Measurements from ENCODE around the gene LZTS3. TPM values are rescaled to one million over a fixed set of nuclear protein-coding genes. Genes with fewer than 3 reads are reported as not detected.
"Not testable (repeated sequence)": the region's sequence is repeated elsewhere in the genome, so short reads cannot be mapped to it uniquely, and the experiment has no call there.

LZTS3 gene
- polyA plus RNA-seq, 10 donors, result 2.6 to 4.3 (median 3.3) TPM

DNA sequence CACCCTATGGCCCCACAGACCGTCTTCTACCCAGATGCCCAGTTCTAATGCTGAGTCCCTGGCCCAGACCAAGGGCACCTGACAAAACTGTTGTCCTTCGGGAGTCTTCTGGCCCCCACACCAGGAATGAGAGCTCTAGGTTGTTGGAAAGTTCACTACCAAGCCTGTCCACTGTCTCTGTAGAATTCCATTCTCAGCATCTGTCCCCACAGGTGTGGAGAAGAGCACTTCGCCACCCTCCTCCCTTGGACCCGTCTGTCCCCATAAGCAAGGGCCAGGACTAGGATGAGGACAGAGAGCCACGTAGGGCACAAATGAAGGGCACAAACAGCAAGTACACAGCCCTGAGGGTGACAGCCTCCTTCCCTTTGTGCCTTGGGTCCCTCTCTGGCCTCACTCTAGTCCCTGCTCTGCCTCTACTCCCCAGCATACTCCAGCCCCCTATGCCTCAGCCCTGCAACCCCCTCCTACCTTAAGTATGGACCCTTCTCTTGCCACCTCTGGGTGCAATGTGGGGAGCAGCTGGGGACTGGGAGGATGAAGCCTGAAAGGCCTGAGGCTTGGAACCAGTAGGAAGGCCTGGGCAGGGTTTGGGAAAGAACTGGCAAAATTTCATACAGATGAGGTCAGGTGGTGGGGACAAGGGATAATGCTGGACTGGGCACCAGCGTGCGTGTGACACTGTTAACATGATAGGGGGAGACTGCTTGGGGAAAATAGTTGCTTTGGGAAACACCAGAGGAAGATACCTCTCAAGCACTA lies 4.3 kb downstream of the LZTS3 start:
- DNase-seq, result no peak

- no peak for DNase-seq
These were observed 5.1 kb downstream of the LZTS3 start for GRCh38 chr20:3168079-3168828.

GRCh38 chr20:3167738-3168078 lies 5.6 kb downstream of the LZTS3 start:
- DNase-seq, result no peak

DNA sequence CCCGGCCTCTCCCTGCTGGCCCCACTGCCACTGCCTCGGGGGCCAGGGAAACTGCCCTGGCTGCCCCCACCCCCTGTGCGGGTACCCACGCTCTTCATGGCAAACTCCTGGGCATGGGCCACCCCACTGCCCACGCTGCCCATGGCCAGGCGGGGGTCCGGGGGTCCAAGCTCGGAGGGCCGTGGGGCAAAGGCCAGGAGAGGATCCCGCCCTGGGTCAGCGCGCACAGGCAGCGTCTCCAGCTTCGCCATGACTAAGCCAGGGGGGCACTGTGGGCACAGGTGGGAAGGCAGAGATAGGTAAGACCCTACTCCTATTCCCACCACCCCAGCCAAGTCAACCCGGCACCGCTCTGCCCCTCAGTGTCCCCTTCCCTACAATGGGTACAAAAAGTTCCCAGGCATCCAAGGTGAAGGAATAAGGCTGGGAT lies 6.4 kb downstream of the LZTS3 start:
- DNase-seq, result no peak

DNA sequence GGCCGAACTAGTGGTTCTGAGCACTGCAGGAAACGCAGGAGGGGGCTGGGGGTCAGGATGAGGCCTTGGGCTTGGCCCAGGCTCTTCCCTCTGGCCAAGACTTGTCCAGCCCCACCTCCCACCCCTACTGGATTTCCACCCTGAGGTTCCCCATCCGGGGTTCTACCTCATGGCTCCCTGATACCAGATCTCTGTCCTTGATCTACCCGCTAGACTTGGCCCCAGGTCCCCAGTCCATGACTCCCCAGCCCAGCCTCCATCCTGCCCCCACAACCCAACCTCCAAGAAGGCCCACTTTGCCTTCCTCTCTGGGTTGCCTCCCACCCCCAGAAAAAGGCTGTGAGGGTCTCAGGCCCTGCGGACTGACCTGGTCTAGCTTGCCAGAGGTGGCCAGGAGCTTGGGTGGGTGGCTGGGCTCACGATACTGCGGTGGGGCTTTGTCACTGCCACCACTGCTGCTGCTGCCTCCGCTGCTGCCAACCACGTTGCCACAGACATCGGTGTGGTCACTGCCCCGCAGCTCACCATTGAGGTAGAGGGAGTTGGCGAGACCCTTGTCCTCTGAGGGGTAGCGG lies 6.9 kb downstream of the LZTS3 start:
- no peak for DNase-seq

GRCh38 chr20:3165473-3166337 lies 7.6 kb downstream of the LZTS3 start:
- peak; percentile 33 to 89 (median 69) for DNase-seq

- DNase-seq, result no peak
These were observed 8.5 kb downstream of the LZTS3 start for GRCh38 chr20:3164763-3165410.

DNA sequence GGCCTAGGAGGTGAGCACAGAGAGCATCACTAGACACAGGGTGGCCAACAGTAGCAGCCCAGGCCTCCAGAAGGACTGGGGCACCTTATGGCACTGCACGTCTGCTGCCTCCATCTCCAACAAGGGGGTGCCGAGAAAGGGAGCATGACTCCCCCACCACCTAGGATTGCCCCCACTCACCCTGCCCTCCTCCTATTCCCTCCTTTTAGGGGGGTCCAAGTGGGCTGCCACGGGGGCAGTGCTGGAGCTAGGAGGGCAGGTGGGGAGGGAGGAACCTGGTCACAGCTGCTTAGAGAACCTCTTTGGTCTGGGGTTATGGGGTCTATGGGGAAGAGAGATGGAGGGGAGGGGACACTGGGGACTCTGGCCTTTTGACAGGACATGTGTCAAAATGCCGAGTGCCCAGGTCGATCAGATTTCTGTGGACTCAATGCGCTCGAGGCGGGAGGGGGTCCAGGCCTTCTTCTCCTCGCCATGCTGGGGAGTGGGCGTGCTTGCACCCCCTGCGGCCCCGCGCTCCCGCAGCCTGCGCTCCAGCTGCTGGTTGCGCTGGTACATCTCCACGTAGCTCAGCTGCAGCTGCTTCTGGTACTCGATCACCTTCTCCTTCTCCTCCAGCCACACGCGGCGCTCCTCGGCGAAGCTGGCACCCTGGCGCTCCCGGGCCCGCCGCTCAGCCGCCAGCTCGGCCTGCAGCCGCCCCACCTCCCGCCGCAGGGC lies 9.1 kb downstream of the LZTS3 start:
- no peak for DNase-seq

- no peak for DNase-seq
These were observed 10.0 kb downstream of the LZTS3 start for GRCh38 chr20:3163099-3164042.

- DNase-seq, result no peak
These were observed 11.2 kb downstream of the LZTS3 start for GRCh38 chr20:3162080-3162611.

GRCh38 chr20:3161316-3162079 lies 11.9 kb downstream of the LZTS3 start:
- DNase-seq, result no peak

DNA sequence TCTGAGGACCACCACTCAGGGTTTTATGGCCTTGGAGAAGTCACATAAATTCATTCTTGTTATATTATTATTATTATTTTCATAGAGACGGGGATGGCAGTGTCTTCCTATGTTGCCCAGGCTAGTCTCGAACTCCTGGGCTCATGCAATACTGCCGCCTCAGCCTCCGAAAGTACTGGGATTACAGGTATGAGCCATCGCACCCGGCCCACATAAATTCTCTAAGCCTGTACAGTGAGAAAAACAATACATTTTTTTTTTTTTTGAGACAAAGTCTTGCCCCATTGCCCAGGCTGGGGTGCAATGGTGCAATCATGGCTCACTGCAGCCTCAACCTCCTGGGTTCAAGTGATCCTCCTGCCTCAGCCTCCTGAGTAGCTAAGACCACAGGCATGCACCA lies 12.9 kb downstream of the LZTS3 start:
- no peak for DNase-seq

GRCh38 chr20:3158968-3159431 lies 14.3 kb downstream of the LZTS3 start:
- no peak for DNase-seq

GRCh38 chr20:3157817-3158216 lies 15.5 kb downstream of the LZTS3 start:
- DNase-seq, result no peak

- DNase-seq, result no peak
These were observed 16.3 kb downstream of the LZTS3 start for GRCh38 chr20:3156811-3157619.

GRCh38 chr20:3152057-3152644 lies 21.2 kb downstream of the LZTS3 start:
- DNase-seq, result not testable (repeated sequence)

DNA sequence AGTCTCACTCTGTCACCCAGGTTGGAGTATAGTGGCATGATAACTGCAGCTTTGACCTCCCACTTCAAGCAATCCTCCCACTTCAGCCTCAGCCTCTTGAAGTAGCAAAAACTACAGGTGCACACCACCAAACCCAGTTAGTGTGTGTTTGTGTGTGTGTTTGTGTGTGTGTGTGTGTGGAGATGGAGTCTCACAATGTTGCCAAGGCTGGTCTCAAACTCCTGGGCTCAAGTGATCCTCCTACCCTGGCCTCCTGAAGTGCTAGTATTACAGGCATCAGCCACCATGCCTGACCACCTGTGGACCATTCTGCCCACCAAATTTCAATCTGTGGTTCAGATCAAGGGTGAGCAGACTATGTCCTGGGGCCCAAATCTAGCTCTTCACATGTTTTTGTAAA lies 22.4 kb downstream of the LZTS3 start:
- DNase-seq, result no peak
